A549 (cell line): ENCODE measurements around the gene MSL2. TPM values are rescaled to one million over a fixed set of nuclear protein-coding genes. Genes with fewer than 3 reads are reported as not detected.
A peak's percentile ranks its signal among the peaks of the same experiment; 100 is the strongest.

ENCODE experiments used
- ATAC-seq, 2 experiments: fragments of 200-7000 bp in 1 of 2; fragments of >200 bp in 1 of 2; cut with Nextera tagmentation in 1 of 2; cut with Tn5 transposase in 1 of 2; 3 replicates each; pipeline versions ENCODE4 v1.8.0 to v1.9.1; 2018 to 2020; ENCODE audit warnings: mild to moderate bottlenecking in 1 of 2, moderate library complexity in 1 of 2
- CTCF ChIA-PET: fragments of 300-600 bp; sonication (Branson Sonifier 250); formaldehyde crosslinking; extraction: SDS; loops from one replicate; lab custom pipeline; 2021; ENCODE audit warnings: antibody characterized with exemption, inconsistent platforms; lab: Yijun Ruan, JAX
- POLR2A ChIA-PET: fragments of 350-600 bp; formaldehyde crosslinking; extraction: SDS; loops from one replicate; lab custom pipeline; 2021; ENCODE audit warnings: antibody characterized with exemption, inconsistent platforms; lab: Yijun Ruan, JAX
- DNase-seq, 2 experiments: peaks; one replicate each; pipeline versions ENCODE4 v3.0.0 to v3.0.0-alpha.2; 2011 to 2016; ENCODE audit warnings: low read depth in 1 of 2, low spot score in 1 of 2
- FAIRE-seq: peaks from 2 replicates; lab custom pipeline; 2011; peaks lifted over from hg19 to GRCh38; lab: Jason Lieb, UNC
- H3K27ac ChIP-seq, 2 experiments: fragments of >200 bp; sonication (Bioruptor Twin); formaldehyde crosslinking; 3 replicates each; pipeline ENCODE4 v1.5.1; 2016 to 2017
- H3K4me1 ChIP-seq: fragments of >200 bp; sonication (Bioruptor Twin); formaldehyde crosslinking; 3 replicates; pipeline ENCODE4 v1.6.1; 2016
- H3K4me2 ChIP-seq: fragments of >200 bp; sonication (Bioruptor Twin); formaldehyde crosslinking; 3 replicates; pipeline ENCODE4 v1.6.1; 2016
- H3K4me3 ChIP-seq: fragments of >200 bp; sonication (Bioruptor Twin); formaldehyde crosslinking; 3 replicates; pipeline ENCODE4 v1.5.1; 2016
- H3K9me3 ChIP-seq: fragments of >200 bp; sonication (Bioruptor Twin); formaldehyde crosslinking; 3 replicates; pipeline ENCODE4 v1.6.1; 2016
- ATOH8 ChIP-seq: fragments of 250-450 bp; sonication (Bioruptor Pico); IDR thresholded peaks from 2 replicates; pipeline ENCODE4 v1.5.0; 2020; ENCODE audit warnings: low read depth, mild to moderate bottlenecking, moderate library complexity
- CEBPB ChIP-seq, 2 experiments: fragments of >200 bp in 1 of 2; sonication (Bioruptor Twin) in 1 of 2; formaldehyde crosslinking in 1 of 2; IDR thresholded peaks; 2 replicates each; pipeline ENCODE4 v1.6.1; 2012 to 2016
- CHD2 ChIP-seq: fragments of 150-350 bp; IDR thresholded peaks from 2 replicates; pipeline ENCODE4 v1.6.1; 2014; ENCODE audit warnings: low read length; ENCODE audit not compliant: partially characterized antibody
- E2F6 ChIP-seq: IDR thresholded peaks from 2 replicates; pipeline ENCODE4 v1.6.1; 2012; ENCODE audit warnings: low read depth, borderline replicate concordance
- FOSL2 ChIP-seq, 2 experiments: fragments of 450-650 bp in 1 of 2; fragments of >200 bp in 1 of 2; sonication (Bioruptor Twin) in 1 of 2; formaldehyde crosslinking; IDR thresholded peaks; 2 replicates each; pipeline versions ENCODE4 v1.5.0 to v1.6.1; 2016 to 2020; ENCODE audit warnings: mild to moderate bottlenecking in 1 of 2, moderate library complexity in 1 of 2
- HOXB13 ChIP-seq: fragments of 250-450 bp; sonication (Bioruptor Pico); IDR thresholded peaks from 2 replicates; pipeline ENCODE4 v1.5.0; 2020; ENCODE audit warnings: low read depth, mild to moderate bottlenecking, moderate library complexity
- HOXB5 ChIP-seq: fragments of 250-450 bp; sonication (Bioruptor Pico); IDR thresholded peaks from 2 replicates; pipeline ENCODE4 v1.5.0; 2020; ENCODE audit warnings: mild to moderate bottlenecking, moderate library complexity
- JUN ChIP-seq, 2 experiments: fragments of >200 bp; sonication (Bioruptor Twin); formaldehyde crosslinking; IDR thresholded peaks; 2 replicates in 1 of 2; 3 replicates in 1 of 2; pipeline ENCODE4 v1.6.1; 2016 to 2017
- MAFK ChIP-seq: fragments of 450-650 bp; IDR thresholded peaks from 2 replicates; pipeline ENCODE4 v1.6.1; 2014; ENCODE audit not compliant: partially characterized antibody
- MAX ChIP-seq: IDR thresholded peaks from 2 replicates; pipeline ENCODE4 v1.6.1; 2012
- MYC ChIP-seq: IDR thresholded peaks from 2 replicates; pipeline ENCODE4 v1.6.1; 2012; ENCODE audit warnings: mild to moderate bottlenecking, inconsistent platforms, low read length, improper control_type of control experiment, borderline replicate concordance
- PHF8 ChIP-seq: fragments of 200-600 bp; sonication (generic); IDR thresholded peaks from 2 replicates; pipeline ENCODE4 v1.6.1; 2016; ENCODE audit warnings: low read depth, mild to moderate bottlenecking, antibody characterized with exemption, moderate library complexity, borderline replicate concordance
- POLR2A ChIP-seq: IDR thresholded peaks from 2 replicates; pipeline ENCODE4 v1.6.1; 2012; ENCODE audit warnings: mild to moderate bottlenecking, low read length
- RARB ChIP-seq: fragments of 250-450 bp; sonication (Bioruptor Pico); IDR thresholded peaks from 2 replicates; pipeline ENCODE4 v1.8.0; 2021; ENCODE audit warnings: mild to moderate bottlenecking, moderate library complexity
- RNF2 ChIP-seq: fragments of 200-600 bp; sonication (generic); IDR thresholded peaks from 2 replicates; pipeline ENCODE4 v1.6.1; 2016; ENCODE audit warnings: low read depth, mild to moderate bottlenecking, antibody characterized with exemption, moderate library complexity, borderline replicate concordance
- SMC3 ChIP-seq: fragments of >200 bp; sonication (Bioruptor Twin); formaldehyde crosslinking; IDR thresholded peaks from 3 replicates; pipeline ENCODE4 v1.6.1; 2018; ENCODE audit warnings: inconsistent platforms
- SREBF2 ChIP-seq: fragments of 450-650 bp; IDR thresholded peaks from 2 replicates; pipeline ENCODE4 v1.6.1; 2014; ENCODE audit warnings: mild to moderate bottlenecking, moderate library complexity
- TP53 ChIP-seq: fragments of 250-450 bp; sonication (Bioruptor Pico); IDR thresholded peaks from 2 replicates; pipeline ENCODE4 v1.5.0; 2021; ENCODE audit warnings: mild to moderate bottlenecking, moderate library complexity
- USF2 ChIP-seq: fragments of 450-650 bp; IDR thresholded peaks from 2 replicates; pipeline ENCODE4 v1.6.1; 2014; ENCODE audit warnings: antibody characterized with exemption
- WGBS: methylation state at CpG from one replicate; pipeline ENCODE4 v1.1.6; 2017; ENCODE audit errors: missing lambda C conversion rate; 5-methylcytosine and 5-hydroxymethylcytosine counted together
- polyA plus RNA-seq, 4 experiments: library from polyadenylated mRNA; depleted of rRNA in 3 of 4; stranded (reverse); fragments of >200 nt; fragmentation: RNase III in 1 of 4; extraction: RNeasy Plus Mini Kit Qiagen cat#74134 plus additional on column Dnase treatment in 1 of 4; gene quantifications; 2 replicates in 3 of 4; 3 replicates in 1 of 4; pipeline ENCODE4 v1.2.3, GENCODE V29; 2011 to 2017
- TF ChIP-seq, protein P1 (sequence below): fragments of >200 bp; sonication (Bioruptor Twin); formaldehyde crosslinking; IDR thresholded peaks from 3 replicates; pipeline ENCODE4 v1.6.1; 2016

MSL2 gene
- polyA plus RNA-seq, 2 of the 4 experiments (the other 2 are of a cell fraction): 8.4 to 10.1 TPM

GRCh38 chr3:136197159-136197793, 1.1 kb upstream of the MSL2 start:
- peaks cover 5% of the 10 kb centered on the region; the same call in 1 of the 3 replicates for H3K9me3 ChIP-seq
- peaks cover 7% of the 10 kb centered on the region for H3K4me1 ChIP-seq
- no peak for DNase-seq
- peak overlapping the region; percentile 90 for H3K4me2 ChIP-seq
- H3K4me3 ChIP-seq: peak overlapping the region; percentile 82
- peak overlapping the region; percentile 97 to 99 for H3K27ac ChIP-seq
- CTCF ChIA-PET: interaction anchor here (0.7 to 0.8 kb wide), 2 partner anchors 14 to 26 kb away, joined by 3 read pairs; no protein-coding TSS in a partner anchor
- POLR2A ChIA-PET: interaction anchor here (0.6 to 1.9 kb wide), 5 partner anchors 10 to 194 kb away, joined by 3 to 10 read pairs (median 4); no protein-coding TSS in a partner anchor
- whole genome bisulfite sequencing: 26% methylated on average over 15 of the region's 15 CpGs
- ATAC-seq: no peak
- FAIRE-seq: no peak
- no peak for TF ChIP-seq SREBF2
- TF ChIP-seq MAFK: no peak
- TF ChIP-seq, all 56 proteins: peak for 0

DNA sequence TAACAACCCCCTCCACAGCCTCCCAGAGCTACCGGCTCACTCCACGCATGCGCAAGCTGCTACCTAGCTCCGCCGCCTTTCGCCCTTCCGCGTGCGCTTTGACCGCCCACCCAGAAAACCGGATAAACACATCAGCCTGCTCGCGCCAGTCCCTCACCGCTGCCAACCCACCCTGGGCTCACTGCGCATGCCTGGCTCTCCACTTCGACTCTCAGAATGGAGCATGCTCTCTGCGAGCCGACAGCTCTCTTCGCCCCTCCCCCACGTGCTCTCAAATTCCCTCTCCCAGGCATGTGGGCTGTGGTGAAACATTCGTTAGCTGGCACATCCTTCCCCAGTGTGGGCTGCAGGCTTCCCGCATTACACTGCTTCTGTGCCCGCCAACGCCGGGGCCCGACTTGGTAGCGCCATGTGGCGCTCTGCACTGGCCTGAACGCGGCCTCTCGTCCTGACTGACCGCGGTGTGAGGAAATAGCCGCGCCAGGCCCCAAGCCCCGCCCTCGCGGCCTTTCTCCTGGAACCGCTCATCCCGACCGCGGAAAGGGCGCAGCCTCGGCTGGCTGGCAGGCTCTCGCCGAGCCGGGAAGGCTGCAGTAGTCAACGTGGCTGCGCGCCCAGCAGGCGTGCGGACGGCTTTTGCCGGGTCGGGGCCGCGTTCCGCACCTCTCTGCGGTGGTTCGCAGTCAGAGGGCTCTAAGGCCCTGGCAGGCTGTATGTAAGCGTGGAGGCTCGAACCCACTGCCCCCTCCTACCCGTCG, 445 bp upstream of the MSL2 start:
- CTCF ChIA-PET: interaction anchor here (0.7 to 1.1 kb wide), 4 partner anchors 8 to 157 kb away, joined by 3 read pairs; no protein-coding TSS in a partner anchor
- H3K4me2 ChIP-seq: peak overlapping the region; percentile 90
- 2% methylated on average over 29 of the region's 64 CpGs for WGBS
- H3K27ac ChIP-seq: peak overlapping the region; percentile 97 to 99
- peaks cover 11% of the 10 kb centered on the region for H3K4me1 ChIP-seq
- H3K9me3 ChIP-seq: peaks cover 5% of the 10 kb centered on the region; the same call in 1 of the 3 replicates
- H3K4me3 ChIP-seq: peak overlapping the region; percentile 82
- TF ChIP-seq MAX (peak; percentile 99), HOXB13 (CRISPR knock-in tag) (peak; percentile 31; the same call in 1 of the 2 replicates), CEBPB (IDR thresholded peaks at IDR 0.05) (peak; percentile 12 to 78; a peak in 2 of 4 replicates), JUN (IDR thresholded peaks at IDR 0.05) (peak; percentile 78 to 81), USF2 (peak; percentile 66), SMC3 (0 out of 3 replicates have a peak, but pooled peaks have one; percentile 18), HOXB5 (CRISPR knock-in tag) (no peak; the same call in 1 of the 2 replicates), RNF2 (peak; percentile 41; the same call in 1 of the 2 replicates), CHD2 (no peak), MYC (peak; percentile 90), RARB (CRISPR knock-in tag) (no peak), PHF8 (peak; percentile 75), POLR2A (peak; percentile 72), FOSL2 (IDR thresholded peaks at IDR 0.05) (no peak), FOSL2 (CRISPR knock-in tag; IDR thresholded peaks at IDR 0.05) (0 out of 2 replicates have a peak, but pooled peaks have one; percentile 15), TP53 (CRISPR knock-in tag) (peak; percentile 29; the same call in 1 of the 2 replicates), E2F6 (peak; percentile 96), ATOH8 (CRISPR knock-in tag) (no peak)
- TF ChIP-seq, protein P1, sequence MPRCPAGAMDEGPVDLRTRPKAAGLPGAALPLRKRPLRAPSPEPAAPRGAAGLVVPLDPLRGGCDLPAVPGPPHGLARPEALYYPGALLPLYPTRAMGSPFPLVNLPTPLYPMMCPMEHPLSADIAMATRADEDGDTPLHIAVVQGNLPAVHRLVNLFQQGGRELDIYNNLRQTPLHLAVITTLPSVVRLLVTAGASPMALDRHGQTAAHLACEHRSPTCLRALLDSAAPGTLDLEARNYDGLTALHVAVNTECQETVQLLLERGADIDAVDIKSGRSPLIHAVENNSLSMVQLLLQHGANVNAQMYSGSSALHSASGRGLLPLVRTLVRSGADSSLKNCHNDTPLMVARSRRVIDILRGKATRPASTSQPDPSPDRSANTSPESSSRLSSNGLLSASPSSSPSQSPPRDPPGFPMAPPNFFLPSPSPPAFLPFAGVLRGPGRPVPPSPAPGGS: peak; percentile 61; the same call in 2 of the 3 replicates
- ATAC-seq (peak; percentile 81 to 89), FAIRE-seq (no peak), DNase-seq (peak; percentile 97 to 99)
- POLR2A ChIA-PET: interaction anchor here (0.7 to 2.2 kb wide), 20 partner anchors 10 to 787 kb away, joined by 3 to 28 read pairs (median 5); partner anchors contain the start of genes NCK1, SLC35G2 and STAG1
